Heart left ventricle (tissue), 16 donors: ENCODE data around the gene GABBR2. TPM values are rescaled to one million over a fixed set of nuclear protein-coding genes. Genes with fewer than 3 reads are reported as not detected.

Experiments
- ATAC-seq, 4 donors: fragments of 200-7000 bp; cut with Tn5 transposase; one replicate each; pipeline ENCODE4 v1.9.1; 2020 to 2022; ENCODE audit warnings: moderate library complexity in 4 of 4, mild to moderate bottlenecking in 3 of 4, moderate number of reproducible peaks in 1 of 4
- DNase-seq, 5 donors: peaks; one replicate each; pipeline ENCODE4 v3.0.0-alpha.2; 2020
- H3K27ac ChIP-seq, 12 donors: fragments of 200-600 bp; sonication (generic) in 4 of 12; one replicate each; pipeline versions ENCODE4 v1.5.0 to v1.8.0; 2016 to 2022; ENCODE audit warnings: mild to moderate bottlenecking in 2 of 12
- H3K27me3 ChIP-seq, 9 donors: fragments of 200-600 bp; sonication (generic) in 2 of 9; one replicate each; pipeline versions ENCODE4 v1.5.1 to v1.8.0; 2016 to 2022; ENCODE audit warnings: mild to moderate bottlenecking in 3 of 9
- H3K36me3 ChIP-seq, 9 donors: fragments of 200-600 bp; sonication (generic) in 2 of 9; one replicate each; pipeline versions ENCODE4 v1.5.0 to v1.8.0; 2018 to 2022; ENCODE audit warnings: mild to moderate bottlenecking in 2 of 9
- H3K4me1 ChIP-seq, 12 donors: fragments of 200-600 bp; sonication (generic) in 4 of 12; one replicate each; pipeline versions ENCODE4 v1.5.0 to v1.8.0; 2016 to 2022; ENCODE audit warnings: mild to moderate bottlenecking in 3 of 12
- H3K4me3 ChIP-seq, 12 donors: fragments of 200-600 bp; sonication (generic) in 4 of 12; one replicate each; pipeline versions ENCODE4 v1.5.0 to v1.8.0; 2017 to 2022; ENCODE audit warnings: mild to moderate bottlenecking in 9 of 12, moderate library complexity in 4 of 12
- H3K9me3 ChIP-seq, 12 donors: fragments of 200-600 bp; sonication (generic) in 4 of 12; one replicate each; pipeline versions ENCODE4 v1.5.0 to v1.8.0; 2016 to 2022; ENCODE audit warnings: mild to moderate bottlenecking in 1 of 12
- POLR2A ChIP-seq, 2 donors: fragments of 450-650 bp; IDR thresholded peaks; one replicate each; pipeline ENCODE4 v1.6.1; 2017; ENCODE audit warnings: antibody characterized with exemption in 2 of 2, mild to moderate bottlenecking in 2 of 2, moderate library complexity in 2 of 2
- WGBS, 4 donors: extraction: QIAGEN DNeasy Blood & Tissue Kit in 2 of 4; methylation state at CpG; one replicate each; pipeline versions ENCODE4 v1.1.5 to v1.1.7; 2013 to 2018; 5-methylcytosine and 5-hydroxymethylcytosine counted together
- intact Hi-C, 10 donors: fragments of 100-400 bp; cut with DNase I; formaldehyde crosslinking; loops; one replicate each; pipeline versions ENCODE4 v1.11.1 to v1.14.2; 2022
- polyA plus RNA-seq, 2 donors: library from polyadenylated mRNA; stranded (reverse); fragments of 200-250 nt; gene quantifications; one replicate each; pipeline ENCODE4 v1.2.3, GENCODE V29; 2013
- total RNA-seq, 9 donors: library from RNA; depleted of rRNA in 2 of 9; stranded (reverse); fragments of >200 nt in 2 of 9; fragmentation: NEBNext Ultra II Directional in 3 of 9; extraction: Animal tissue kit (Norgen Biotek cat#: 25700) in 3 of 9; gene quantifications; one replicate each; pipeline versions ENCODE4 v1.1.0 to v1.2.4, GENCODE V29; 2016 to 2023
- TF ChIP-seq, protein P1 (sequence below), 12 donors: fragments of 200-600 bp; sonication (generic) in 4 of 12; IDR thresholded peaks; one replicate each; pipeline versions ENCODE4 v1.5.0 to v1.8.0; 2018 to 2022; ENCODE audit warnings: antibody characterized with exemption in 12 of 12, mild to moderate bottlenecking in 5 of 12
- donor health status: ischemic (EF 13 %, LVEDD 7.1; RV severe dilation, severe dysfunction).
- donor health status: healthy with polysubstance abuse.
- donor health status: DM: no; HTN: yes; CAD: no.
- donor health status: DM: no; HTN: no; CAD: no.
- donor health status: ischemic (EF 25% LVEDD 6.9; RV normal size, moderate dysfunction).
- donor health status: ischemic (EF 25% LVEDD 5.7; RV mildly dilated, moderate dysfunction).
- donor health status: healthy.
- donor health status: DM: yes; HTN: yes; CAD: no.
- donor health status: ischemic (EF 35%, LVEDD 5.7; RV mildly dilated, moderate dysfunction).
- donor health status: nonischemic (EF 11% LVEDD 7.7; RV severe dilation, severe dysfunction).
- donor health status: DM: yes; HTN: yes; CAD: no.
- donor health status: PGD.
- donor health status: ischemic (EF 29% LVEDD 5.4; RV normal size, mild dysfunction).
- donor health status: nonischemic (EF 23%, LVEDD 6.1; RV moderate dilation, normal function).

GABBR2 gene
- total and polyA plus RNA-seq, 11 donors: 0.11 to 3.4 (median 0.58) TPM

DNA sequence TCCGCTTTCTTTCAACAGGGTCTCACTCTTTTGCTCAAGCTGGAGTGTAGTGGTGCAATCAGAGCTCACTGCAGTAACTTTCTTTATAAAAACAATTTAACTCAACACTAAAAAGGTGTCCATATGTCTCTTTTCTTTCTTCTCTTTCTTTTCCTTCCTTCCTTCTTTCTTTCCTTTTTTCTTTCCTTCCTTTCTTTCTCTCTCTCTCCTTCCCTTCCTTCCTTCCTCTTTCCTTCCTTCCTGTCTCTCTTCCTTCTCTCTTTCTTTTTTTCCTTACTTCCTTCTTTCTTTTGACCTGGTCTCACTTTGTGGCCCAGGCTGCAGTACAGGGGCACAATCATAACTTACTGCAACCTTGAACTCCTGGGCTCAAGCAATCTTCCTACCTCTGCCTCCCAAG is 427.5 kb downstream of the GABBR2 start:
- DNase-seq: no peak
- Histone ChIP-seq H3K4me1 (no peaks in the 10 kb centered on the region), H3K27ac (no peak overlapping the region), H3K9me3 (no peaks in the 10 kb centered on the region), H3K27me3 (peaks cover 0 to 46% (median 9%) of the 10 kb centered on the region in 9 donors), H3K36me3 (no peaks in the 10 kb centered on the region), H3K4me3 (no peak overlapping the region)
- 87 to 100% (median 96%) methylated on average over 1 of the region's 1 CpG for WGBS, 4 donors
- intact Hi-C loops: no loop called here
- TF ChIP-seq, protein P1, sequence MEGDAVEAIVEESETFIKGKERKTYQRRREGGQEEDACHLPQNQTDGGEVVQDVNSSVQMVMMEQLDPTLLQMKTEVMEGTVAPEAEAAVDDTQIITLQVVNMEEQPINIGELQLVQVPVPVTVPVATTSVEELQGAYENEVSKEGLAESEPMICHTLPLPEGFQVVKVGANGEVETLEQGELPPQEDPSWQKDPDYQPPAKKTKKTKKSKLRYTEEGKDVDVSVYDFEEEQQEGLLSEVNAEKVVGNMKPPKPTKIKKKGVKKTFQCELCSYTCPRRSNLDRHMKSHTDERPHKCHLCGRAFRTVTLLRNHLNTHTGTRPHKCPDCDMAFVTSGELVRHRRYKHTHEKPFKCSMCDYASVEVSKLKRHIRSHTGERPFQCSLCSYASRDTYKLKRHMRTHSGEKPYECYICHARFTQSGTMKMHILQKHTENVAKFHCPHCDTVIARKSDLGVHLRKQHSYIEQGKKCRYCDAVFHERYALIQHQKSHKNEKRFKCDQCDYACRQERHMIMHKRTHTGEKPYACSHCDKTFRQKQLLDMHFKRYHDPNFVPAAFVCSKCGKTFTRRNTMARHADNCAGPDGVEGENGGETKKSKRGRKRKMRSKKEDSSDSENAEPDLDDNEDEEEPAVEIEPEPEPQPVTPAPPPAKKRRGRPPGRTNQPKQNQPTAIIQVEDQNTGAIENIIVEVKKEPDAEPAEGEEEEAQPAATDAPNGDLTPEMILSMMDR (IDR thresholded peaks at IDR 0.05): no peak
- TF ChIP-seq POLR2A (IDR thresholded peaks at IDR 0.05): no peak
- no peak for ATAC-seq

DNA sequence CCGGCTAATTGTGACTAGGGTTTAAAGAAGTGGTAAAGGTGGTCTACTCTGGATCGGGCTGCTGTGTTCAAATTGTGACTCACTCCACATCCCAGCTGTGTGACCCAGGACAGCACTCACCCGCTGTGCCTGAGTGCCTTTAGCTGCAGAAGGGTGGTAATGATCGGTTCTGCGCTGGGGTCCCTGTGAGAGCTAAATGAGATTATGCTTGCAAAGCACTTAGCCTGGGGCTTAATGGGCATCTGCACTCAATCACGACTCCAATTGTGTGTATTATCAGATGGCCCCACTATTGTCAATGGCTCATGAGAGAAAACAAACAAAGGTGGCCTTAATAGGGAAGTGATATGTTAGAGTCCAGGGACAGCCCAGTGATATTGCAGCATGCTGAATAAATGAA is 428.2 kb downstream of the GABBR2 start:
- no peaks in the 10 kb centered on the region for H3K36me3 ChIP-seq
- intact Hi-C loops: no loop called here
- H3K4me3 ChIP-seq: no peak overlapping the region
- 37 to 42% (median 41%) methylated on average over 6 of the region's 6 CpGs for WGBS, 4 donors
- TF ChIP-seq, protein P1 (IDR thresholded peaks at IDR 0.05): no peak
- no peak for TF ChIP-seq POLR2A (IDR thresholded peaks at IDR 0.05)
- H3K27me3 ChIP-seq: peaks cover 0 to 44% (median 12%) of the 10 kb centered on the region in 9 donors
- no peak for DNase-seq
- H3K27ac ChIP-seq: no peak overlapping the region
- no peaks in the 10 kb centered on the region for H3K9me3 ChIP-seq
- H3K4me1 ChIP-seq: no peaks in the 10 kb centered on the region
- ATAC-seq: no peak

DNA sequence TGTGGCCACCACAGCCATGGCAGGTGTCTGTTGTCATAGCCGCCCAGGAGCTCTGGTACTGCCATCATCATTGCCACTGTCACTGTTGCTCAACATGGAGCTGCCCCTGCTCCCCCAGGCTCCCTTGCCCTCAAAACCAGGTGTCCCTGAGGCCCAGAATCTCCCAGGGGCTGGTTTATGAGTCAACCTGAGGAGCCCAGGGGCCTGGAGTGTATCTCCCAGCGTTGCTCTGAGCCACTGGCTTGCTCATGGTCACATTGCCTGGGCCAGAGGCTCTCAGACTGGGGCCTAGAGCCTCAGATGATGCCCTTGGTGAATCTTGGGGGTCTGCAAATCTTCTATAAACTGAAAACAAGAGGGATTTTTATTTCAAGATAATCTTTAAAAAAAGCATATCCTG is 428.6 kb downstream of the GABBR2 start:
- Histone ChIP-seq H3K27me3 (peaks cover 0 to 42% (median 12%) of the 10 kb centered on the region in 9 donors), H3K36me3 (no peaks in the 10 kb centered on the region), H3K9me3 (no peaks in the 10 kb centered on the region), H3K4me3 (no peak overlapping the region), H3K27ac (no peak overlapping the region), H3K4me1 (no peaks in the 10 kb centered on the region)
- intact Hi-C loops: no loop called here
- WGBS, 4 donors: 60 to 76% (median 72%) methylated on average over 1 to 2 of the region's 2 CpGs
- ATAC-seq (no peak), DNase-seq (no peak)
- no peak for TF ChIP-seq POLR2A (IDR thresholded peaks at IDR 0.05)
- TF ChIP-seq, protein P1 (IDR thresholded peaks at IDR 0.05): no peak

DNA sequence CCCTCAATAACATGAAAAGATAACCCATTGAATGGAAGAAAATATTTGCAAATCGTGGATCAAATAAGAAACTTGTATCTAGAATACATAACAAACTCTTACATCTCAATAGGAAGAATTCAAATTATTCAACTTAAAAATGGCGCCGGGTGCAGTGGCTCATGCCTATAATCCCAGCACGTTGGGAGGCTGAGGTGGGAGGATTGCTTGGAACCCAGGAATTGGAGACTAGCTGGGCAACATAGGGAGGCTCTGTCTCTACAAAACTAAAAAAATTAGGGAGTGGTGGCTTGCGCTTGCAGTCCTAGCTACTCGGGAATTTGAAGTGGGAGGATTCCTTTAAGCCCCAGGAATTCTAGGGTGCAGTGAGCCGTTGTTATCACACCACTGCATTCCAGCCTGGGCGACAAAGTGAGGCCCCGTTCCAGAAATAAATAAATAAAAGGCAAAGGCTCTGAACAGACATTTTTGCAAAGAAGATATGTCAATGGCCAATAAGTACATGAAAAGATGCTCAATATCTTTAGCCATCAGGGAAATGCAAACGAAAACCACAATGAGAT is 431.7 kb downstream of the GABBR2 start:
- intact Hi-C loops: no loop called here
- H3K27me3 ChIP-seq: peaks cover 0 to 39% (median 8%) of the 10 kb centered on the region in 9 donors

More for the DNA sequence above, 431.7 kb downstream of the GABBR2 start:
- H3K36me3 ChIP-seq: no peaks in the 10 kb centered on the region
- TF ChIP-seq POLR2A (IDR thresholded peaks at IDR 0.05): no peak
- TF ChIP-seq, protein P1 (IDR thresholded peaks at IDR 0.05): no peak
- H3K9me3 ChIP-seq: no peaks in the 10 kb centered on the region
- 49 to 58% (median 54%) methylated on average over 10 of the region's 10 CpGs for WGBS, 4 donors
- ATAC-seq: no peak
- H3K4me1 ChIP-seq: no peaks in the 10 kb centered on the region
- no peak overlapping the region for H3K4me3 ChIP-seq
- H3K27ac ChIP-seq: no peak overlapping the region
- DNase-seq: no peak
